ENCODE measurements around the gene CLDN34.

DNA sequence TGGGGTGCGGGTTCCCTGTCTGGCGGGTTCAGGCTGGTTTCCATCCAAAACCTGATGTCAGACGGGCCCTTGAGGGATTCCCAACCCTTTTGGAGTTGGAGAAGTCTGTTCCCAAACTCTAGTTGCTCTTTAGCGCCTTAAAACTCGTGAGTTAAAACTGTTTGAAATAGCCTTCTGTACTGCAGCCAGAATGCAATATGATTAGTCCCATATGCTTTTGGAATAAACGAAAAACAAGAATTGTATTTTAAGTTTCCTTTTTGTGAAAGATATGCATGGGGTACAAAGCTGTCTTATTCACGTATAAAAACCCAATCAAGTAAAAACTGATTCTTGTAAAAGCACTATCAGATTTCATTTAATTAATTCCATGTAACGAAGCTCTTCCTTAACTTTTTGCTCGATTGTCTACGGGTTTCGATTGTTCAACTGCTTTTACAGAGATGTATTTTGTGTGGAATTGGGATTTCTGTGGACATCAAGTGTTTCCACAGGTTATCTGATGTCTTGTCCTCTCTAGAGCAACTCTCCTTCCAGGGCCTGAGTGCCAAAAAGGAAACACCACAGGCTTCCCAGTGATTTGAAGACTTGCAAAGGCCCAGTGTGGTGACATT, 49.5 kb downstream of the CLDN34 start:
- TF ChIP-seq, protein P1, sequence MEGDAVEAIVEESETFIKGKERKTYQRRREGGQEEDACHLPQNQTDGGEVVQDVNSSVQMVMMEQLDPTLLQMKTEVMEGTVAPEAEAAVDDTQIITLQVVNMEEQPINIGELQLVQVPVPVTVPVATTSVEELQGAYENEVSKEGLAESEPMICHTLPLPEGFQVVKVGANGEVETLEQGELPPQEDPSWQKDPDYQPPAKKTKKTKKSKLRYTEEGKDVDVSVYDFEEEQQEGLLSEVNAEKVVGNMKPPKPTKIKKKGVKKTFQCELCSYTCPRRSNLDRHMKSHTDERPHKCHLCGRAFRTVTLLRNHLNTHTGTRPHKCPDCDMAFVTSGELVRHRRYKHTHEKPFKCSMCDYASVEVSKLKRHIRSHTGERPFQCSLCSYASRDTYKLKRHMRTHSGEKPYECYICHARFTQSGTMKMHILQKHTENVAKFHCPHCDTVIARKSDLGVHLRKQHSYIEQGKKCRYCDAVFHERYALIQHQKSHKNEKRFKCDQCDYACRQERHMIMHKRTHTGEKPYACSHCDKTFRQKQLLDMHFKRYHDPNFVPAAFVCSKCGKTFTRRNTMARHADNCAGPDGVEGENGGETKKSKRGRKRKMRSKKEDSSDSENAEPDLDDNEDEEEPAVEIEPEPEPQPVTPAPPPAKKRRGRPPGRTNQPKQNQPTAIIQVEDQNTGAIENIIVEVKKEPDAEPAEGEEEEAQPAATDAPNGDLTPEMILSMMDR (IDR thresholded peaks at IDR 0.05), result no peak
- no peak for TF ChIP-seq EP300 (IDR thresholded peaks at IDR 0.05)
- no peak for TF ChIP-seq POLR2A (IDR thresholded peaks at IDR 0.05)
- TF ChIP-seq POLR2AphosphoS5 (IDR thresholded peaks at IDR 0.05), result no peak
